ENCODE results near the gene EGFL8.

Gene EGFL8

DNA sequence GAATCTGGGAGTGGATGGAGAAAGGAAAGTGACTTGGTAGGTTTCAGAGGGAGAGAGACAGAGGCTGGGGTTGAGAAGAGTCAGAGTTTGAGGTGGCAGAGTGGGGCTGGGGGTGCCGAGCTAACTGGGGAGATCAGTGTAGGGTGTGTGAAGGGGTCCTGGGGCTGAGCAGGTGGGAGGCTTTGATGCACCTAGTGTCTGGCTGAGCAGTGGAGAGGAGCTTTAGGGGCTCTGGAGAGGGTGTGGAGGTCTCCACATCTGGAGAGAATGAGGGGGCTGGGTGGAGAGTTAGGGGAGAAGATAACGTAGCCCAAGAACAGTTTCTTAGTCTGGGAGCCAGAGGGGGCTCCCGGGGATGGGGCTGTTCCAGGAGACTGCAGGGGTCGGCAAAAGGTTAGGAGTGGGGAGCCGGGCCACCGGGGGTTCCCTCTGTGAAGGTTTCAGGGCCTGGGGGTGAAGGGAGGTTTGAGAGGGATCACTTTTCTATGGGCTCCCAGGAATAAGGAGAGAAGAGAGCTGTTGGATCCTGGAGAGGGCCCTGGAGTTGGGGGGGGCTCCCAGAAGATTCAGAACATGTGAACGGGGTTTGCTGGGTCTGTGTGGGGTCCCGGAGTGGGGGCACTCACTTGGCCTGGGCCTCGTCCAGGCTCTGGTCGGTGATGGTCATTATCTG is 24.8 kb downstream of the EGFL8 start:
- TF ChIP-seq EGR1 (IDR thresholded peaks at IDR 0.05) (no peak), ZBTB7A (IDR thresholded peaks at IDR 0.05; ENCODE audit: low read depth) (no peak), YY1 (IDR thresholded peaks at IDR 0.05; ENCODE audit: low read depth) (no peak), CREB1 (IDR thresholded peaks at IDR 0.05; ENCODE audit: low read depth) (no peak), FOXM1 (IDR thresholded peaks at IDR 0.05; ENCODE audit: borderline replicate concordance, low read depth) (no peak), RAD21 (IDR thresholded peaks at IDR 0.05; ENCODE audit: low read depth) (no peak), TAF1 (IDR thresholded peaks at IDR 0.05; ENCODE audit: low read depth) (no peak), NFIC (IDR thresholded peaks at IDR 0.05) (no peak), EP300 (IDR thresholded peaks at IDR 0.05; ENCODE audit: borderline replicate concordance) (no peak)
- TF ChIP-seq, protein P1, sequence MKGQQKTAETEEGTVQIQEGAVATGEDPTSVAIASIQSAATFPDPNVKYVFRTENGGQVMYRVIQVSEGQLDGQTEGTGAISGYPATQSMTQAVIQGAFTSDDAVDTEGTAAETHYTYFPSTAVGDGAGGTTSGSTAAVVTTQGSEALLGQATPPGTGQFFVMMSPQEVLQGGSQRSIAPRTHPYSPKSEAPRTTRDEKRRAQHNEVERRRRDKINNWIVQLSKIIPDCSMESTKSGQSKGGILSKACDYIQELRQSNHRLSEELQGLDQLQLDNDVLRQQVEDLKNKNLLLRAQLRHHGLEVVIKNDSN (IDR thresholded peaks at IDR 0.05), result no peak

- TF ChIP-seq, protein P1 (IDR thresholded peaks at IDR 0.05), result no peak
- TF ChIP-seq CEBPB (IDR thresholded peaks at IDR 0.05) (no peak), ZBTB7A (IDR thresholded peaks at IDR 0.05; ENCODE audit: low read depth) (peak; percentile 31; the same call in 1 of the 2 replicates)
Measured at GRCh38 chr6:32189742-32190053, 25.3 kb downstream of the EGFL8 start.

- TF ChIP-seq NFIC (IDR thresholded peaks at IDR 0.05) (peak; percentile 28; the same call in 1 of the 2 replicates), REST (IDR thresholded peaks at IDR 0.05; ENCODE audit: low read depth) (no peak), YY1 (IDR thresholded peaks at IDR 0.05; ENCODE audit: low read depth) (0 out of 2 replicates have a peak, but pooled peaks have one; percentile 38), EGR1 (IDR thresholded peaks at IDR 0.05) (peak; percentile 49), TEAD4 (IDR thresholded peaks at IDR 0.05) (peak; percentile 37; the same call in 1 of the 2 replicates), TAF1 (IDR thresholded peaks at IDR 0.05; ENCODE audit: low read depth) (0 out of 2 replicates have a peak, but pooled peaks have one; percentile 18)
Measured at GRCh38 chr6:32190054-32190851, 25.9 kb downstream of the EGFL8 start, which contains the start of gene PBX2. TSS of gene PBX2 (minus strand) at chr6:32190202. CDS start at chr6:32189915, 287 bp downstream.

- TF ChIP-seq CREB1 (IDR thresholded peaks at IDR 0.05; ENCODE audit: low read depth) (no peak), NFIC (IDR thresholded peaks at IDR 0.05) (no peak), YY1 (IDR thresholded peaks at IDR 0.05; ENCODE audit: low read depth) (no peak), EP300 (IDR thresholded peaks at IDR 0.05; ENCODE audit: borderline replicate concordance) (no peak), CEBPB (IDR thresholded peaks at IDR 0.05) (no peak), TAF1 (IDR thresholded peaks at IDR 0.05; ENCODE audit: low read depth) (no peak), FOXM1 (IDR thresholded peaks at IDR 0.05; ENCODE audit: borderline replicate concordance, low read depth) (no peak), TEAD4 (IDR thresholded peaks at IDR 0.05) (no peak)
- TF ChIP-seq, protein P1 (IDR thresholded peaks at IDR 0.05), result no peak
- TF ChIP-seq, protein P2, sequence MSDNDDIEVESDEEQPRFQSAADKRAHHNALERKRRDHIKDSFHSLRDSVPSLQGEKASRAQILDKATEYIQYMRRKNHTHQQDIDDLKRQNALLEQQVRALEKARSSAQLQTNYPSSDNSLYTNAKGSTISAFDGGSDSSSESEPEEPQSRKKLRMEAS (IDR thresholded peaks at IDR 0.05), result no peak
Measured at GRCh38 chr6:32190911-32191677, 26.7 kb downstream of the EGFL8 start.

GRCh38 chr6:32191696-32192607 is 27.6 kb downstream of the EGFL8 start:
- TF ChIP-seq TEAD4 (IDR thresholded peaks at IDR 0.05) (no peak), EGR1 (IDR thresholded peaks at IDR 0.05) (no peak), FOXM1 (IDR thresholded peaks at IDR 0.05; ENCODE audit: borderline replicate concordance, low read depth) (no peak), TAF1 (IDR thresholded peaks at IDR 0.05; ENCODE audit: low read depth) (no peak), TCF12 (IDR thresholded peaks at IDR 0.05; ENCODE audit: low read depth) (no peak), YY1 (IDR thresholded peaks at IDR 0.05; ENCODE audit: low read depth) (no peak), NFIC (IDR thresholded peaks at IDR 0.05) (no peak), EP300 (IDR thresholded peaks at IDR 0.05; ENCODE audit: borderline replicate concordance) (no peak), CEBPB (IDR thresholded peaks at IDR 0.05) (no peak), ZBTB7A (IDR thresholded peaks at IDR 0.05; ENCODE audit: low read depth) (no peak), RAD21 (IDR thresholded peaks at IDR 0.05; ENCODE audit: low read depth) (no peak), REST (IDR thresholded peaks at IDR 0.05; ENCODE audit: low read depth) (no peak)
- TF ChIP-seq, protein P1 (IDR thresholded peaks at IDR 0.05), result no peak
- TF ChIP-seq, protein P2 (IDR thresholded peaks at IDR 0.05), result no peak
